Activated CD4-positive, alpha-beta T cell treated with anti-CD3 and anti-CD28 coated beads for 1 hour (primary cell): Measurements from ENCODE around the gene HSPA9.
"Not testable (repeated sequence)": the region's sequence is repeated elsewhere in the genome, so short reads cannot be mapped to it uniquely, and the experiment has no call there.

Experiments used
- DNase-seq: peaks from one replicate; pipeline ENCODE4 v3.0.0-alpha.2; 2020

HSPA9 gene

GRCh38 chr5:138528208-138528607, 47.0 kb downstream of the HSPA9 start:
- DNase-seq, result no peak

- no peak for DNase-seq
Observed at GRCh38 chr5:138527170-138527569, 48.0 kb downstream of the HSPA9 start.

- DNase-seq, result no peak
Observed at GRCh38 chr5:138523406-138523805, 51.8 kb downstream of the HSPA9 start.

GRCh38 chr5:138520971-138521370, 54.2 kb downstream of the HSPA9 start:
- no peak for DNase-seq

- no peak for DNase-seq
Observed at GRCh38 chr5:138517437-138517836, 57.8 kb downstream of the HSPA9 start.

DNA sequence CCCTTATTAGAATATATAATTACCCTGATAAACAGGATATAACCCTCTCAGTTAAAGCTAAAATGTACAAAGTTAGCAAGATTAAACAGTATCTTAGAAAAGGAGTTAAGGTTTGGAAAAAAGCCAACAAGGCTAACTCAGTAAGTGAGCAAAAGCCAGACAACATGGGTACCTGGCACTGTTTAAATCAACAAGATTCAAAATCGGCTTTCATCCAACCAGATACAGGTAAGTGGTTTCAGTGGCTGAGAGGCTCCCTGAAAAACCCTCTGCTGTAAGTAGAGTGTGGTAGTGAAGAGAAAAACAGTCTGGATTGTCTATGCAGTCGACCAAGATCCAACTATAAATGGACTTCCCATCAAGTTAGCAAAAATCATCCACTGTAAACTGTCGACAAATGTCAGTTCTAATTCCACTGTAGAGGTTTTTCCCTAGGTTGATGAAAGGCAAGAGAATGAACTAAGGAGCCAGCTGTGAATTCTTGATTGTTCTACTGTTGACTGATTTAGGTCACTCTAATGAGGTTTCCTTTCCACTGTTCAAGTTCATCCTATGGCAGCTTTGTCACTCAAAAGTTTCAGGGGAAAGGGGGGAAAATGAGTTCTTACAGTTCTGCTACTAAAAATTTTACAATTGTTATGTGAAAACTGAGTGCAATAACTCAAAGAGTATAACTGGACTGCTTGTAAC, 59.5 kb downstream of the HSPA9 start:
- DNase-seq, result no peak

- no peak for DNase-seq
Observed at GRCh38 chr5:138514021-138514420, 61.2 kb downstream of the HSPA9 start.

- no peak for DNase-seq
Observed at GRCh38 chr5:138508958-138509357, 66.2 kb downstream of the HSPA9 start.

- not testable (repeated sequence) for DNase-seq
Observed at GRCh38 chr5:138507485-138507884, 67.7 kb downstream of the HSPA9 start.

- DNase-seq, result no peak
Observed at GRCh38 chr5:138506370-138507306, 68.6 kb downstream of the HSPA9 start.

GRCh38 chr5:138504799-138505198, 70.4 kb downstream of the HSPA9 start:
- no peak for DNase-seq
